Panc1 (cell line): Measurements from ENCODE around the gene TMCC1.

Experiments used
- CTCF ChIP-seq: fragments of 450-650 bp; IDR thresholded peaks from 2 replicates; pipeline ENCODE4 v1.5.1; 2017; ENCODE audit warnings: mild to moderate bottlenecking
- POLR2AphosphoS5 ChIP-seq: IDR thresholded peaks from 2 replicates; pipeline ENCODE4 v1.6.1; 2012; ENCODE audit warnings: mild to moderate bottlenecking, low read depth, low read length, moderate library complexity
- REST ChIP-seq, 2 experiments: IDR thresholded peaks; 2 replicates each; pipeline ENCODE4 v1.6.1; 2011 to 2012; ENCODE audit warnings: low read depth in 2 of 2, control low read depth in 1 of 2, low read length in 1 of 2, mild to moderate bottlenecking in 1 of 2, moderate library complexity in 1 of 2; ENCODE audit not compliant: insufficient read depth in 1 of 2
- SIN3A ChIP-seq: IDR thresholded peaks from 2 replicates; pipeline ENCODE4 v1.6.1; 2012; ENCODE audit warnings: low read depth, mild to moderate bottlenecking, low read length, moderate library complexity, borderline replicate concordance; ENCODE audit not compliant: insufficient read depth
- TCF7L2 ChIP-seq: IDR thresholded peaks from 2 replicates; pipeline ENCODE4 v1.6.1; 2011; ENCODE audit warnings: mild to moderate bottlenecking, low read depth, low read length, inconsistent platforms

- TF ChIP-seq POLR2AphosphoS5 (no peak), CTCF (peak; percentile 93), TCF7L2 (no peak), REST (IDR thresholded peaks at IDR 0.05; ENCODE audit: insufficient read depth in 1 of 2, low read depth in 2 of 2, low read length in 1 of 2) (no peak), SIN3A (no peak)
Measured at GRCh38 chr3:129942296-129942695, 48.8 kb upstream of the TMCC1 start.
